Activated T-cell treated with anti-CD3 and anti-CD28 coated beads, Interleukin-2, amount 50 U/mL, for 24 hours (primary cell): ENCODE results near the gene CEP72.

Experiments
- DNase-seq: peaks from one replicate; pipeline ENCODE4 v3.0.0-alpha.2; 2020
- H3K27ac Mint-ChIP-seq: 2 replicates; pipeline ENCODE4 v1.8.0; 2020; ENCODE audit warnings: mild to moderate bottlenecking, mixed read lengths
- H3K27me3 Mint-ChIP-seq: 2 replicates; pipeline ENCODE4 v1.8.0; 2020; ENCODE audit warnings: mixed read lengths
- H3K36me3 Mint-ChIP-seq: 2 replicates; pipeline ENCODE4 v1.8.0; 2020; ENCODE audit warnings: low read depth, mixed read lengths
- H3K4me1 Mint-ChIP-seq: 2 replicates; pipeline ENCODE4 v1.8.0; 2020; ENCODE audit warnings: low read depth, mixed read lengths
- H3K4me3 Mint-ChIP-seq: 2 replicates; pipeline ENCODE4 v1.8.0; 2020; ENCODE audit warnings: mild to moderate bottlenecking, moderate library complexity, mixed read lengths
- H3K9me3 Mint-ChIP-seq: 2 replicates; pipeline ENCODE4 v1.8.0; 2020; ENCODE audit warnings: mixed read lengths

CEP72 gene

GRCh38 chr5:610011-610743, 2.0 kb upstream of the CEP72 start:
- H3K27ac Mint-ChIP-seq, result no peak overlapping the region
- H3K4me3 Mint-ChIP-seq, result no peak overlapping the region
- peaks cover 19% of the 10 kb centered on the region for H3K27me3 Mint-ChIP-seq
- peak; percentile 20 for DNase-seq
- H3K4me1 Mint-ChIP-seq, result peaks cover 41% of the 10 kb centered on the region
- H3K9me3 Mint-ChIP-seq, result no peaks in the 10 kb centered on the region
- H3K36me3 Mint-ChIP-seq, result peaks cover 16% of the 10 kb centered on the region

DNA sequence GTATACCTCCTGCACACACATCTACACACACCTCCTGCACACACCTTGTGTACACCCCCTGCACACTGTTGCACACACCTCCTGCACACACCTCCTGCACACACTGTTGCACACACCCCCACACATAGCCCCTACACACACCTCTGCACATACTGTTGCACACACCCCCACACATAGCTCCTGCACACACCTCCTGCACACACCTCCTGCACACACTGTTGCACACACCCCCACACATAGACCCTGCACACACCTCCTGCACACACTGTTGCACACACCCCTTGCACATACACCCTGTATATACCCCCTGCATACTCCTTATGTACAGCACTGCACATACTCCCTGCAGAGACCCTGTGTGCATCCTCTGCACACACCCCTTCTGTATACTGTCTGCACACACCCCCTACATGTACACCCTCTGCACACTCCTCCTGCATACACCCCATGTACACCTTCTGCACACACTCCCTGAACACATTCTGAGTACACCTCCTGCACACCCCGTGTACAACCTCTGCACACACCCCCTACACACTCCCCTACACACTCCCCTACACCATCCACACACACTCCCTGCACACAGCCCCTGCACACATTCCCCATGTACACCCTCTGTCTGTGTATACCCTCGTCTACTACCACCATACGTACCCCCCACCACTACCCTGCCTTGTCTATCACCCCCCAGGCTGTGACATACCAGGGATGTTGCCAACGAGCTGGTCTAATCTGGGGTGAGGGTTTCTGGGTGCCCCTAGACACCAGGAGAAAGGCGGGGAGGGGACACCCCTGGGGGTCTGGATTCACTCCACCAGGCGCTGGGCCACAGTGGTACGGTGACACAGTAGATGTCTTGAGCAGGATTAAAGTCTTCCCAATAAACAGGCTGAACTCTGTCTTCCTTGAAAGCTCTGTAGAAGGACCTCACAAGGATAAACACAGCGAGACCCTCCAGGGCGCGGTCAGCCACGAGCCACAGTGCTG, 1.1 kb upstream of the CEP72 start:
- H3K27me3 Mint-ChIP-seq, result peaks cover 15% of the 10 kb centered on the region
- H3K36me3 Mint-ChIP-seq, result peaks cover 25% of the 10 kb centered on the region
- peak overlapping the region; percentile 88 for H3K4me3 Mint-ChIP-seq
- DNase-seq, result peak; percentile 27
- H3K4me1 Mint-ChIP-seq, result peaks cover 46% of the 10 kb centered on the region
- no peaks in the 10 kb centered on the region for H3K9me3 Mint-ChIP-seq
- peak overlapping the region; percentile 59 for H3K27ac Mint-ChIP-seq

DNA sequence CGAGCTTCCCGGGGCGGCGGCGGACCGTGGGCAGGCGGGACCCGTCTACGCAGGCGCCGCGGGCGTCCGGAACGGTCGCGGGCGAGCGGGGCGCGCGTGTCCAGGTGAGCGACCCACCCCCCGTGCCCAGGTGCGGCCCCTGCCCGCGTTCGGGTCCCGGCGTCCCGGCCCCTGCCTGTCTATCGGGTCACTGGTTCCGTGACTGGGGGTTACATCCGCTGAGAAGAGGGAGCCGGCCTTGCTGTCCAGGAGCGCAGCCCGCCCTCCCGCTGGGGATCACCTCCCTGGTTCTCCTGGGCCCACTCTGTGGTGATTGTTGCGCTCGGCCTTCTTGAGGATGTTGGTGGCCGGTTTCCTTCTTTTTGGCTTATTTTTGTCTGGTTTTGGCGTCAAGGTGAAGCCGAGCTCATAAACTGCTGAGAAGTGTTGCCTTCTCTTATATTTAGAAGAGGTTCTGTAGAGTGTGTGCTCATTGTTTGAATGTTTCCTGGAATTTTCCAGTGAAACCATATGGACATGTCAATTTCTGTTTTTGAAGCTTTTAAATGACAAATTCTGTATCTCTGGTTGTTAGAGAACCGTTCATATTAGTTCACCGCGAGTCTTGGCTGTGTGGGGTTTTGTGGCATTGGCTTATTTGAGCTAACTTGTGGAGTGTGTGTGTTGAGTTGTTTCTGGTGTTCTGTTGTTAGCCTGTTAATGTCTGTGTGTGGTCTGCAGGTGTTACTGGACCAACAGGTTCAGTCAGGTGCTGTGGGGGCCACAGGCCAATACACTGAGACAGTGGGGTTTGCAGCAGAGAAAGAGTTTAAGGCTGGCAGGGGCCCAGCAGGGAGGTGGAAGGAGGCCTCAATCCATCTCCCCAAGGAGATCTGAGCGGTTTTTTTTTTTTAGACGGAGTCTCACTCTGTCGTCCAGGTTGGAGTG, 621 bp downstream of the CEP72 start:
- H3K9me3 Mint-ChIP-seq, result no peaks in the 10 kb centered on the region
- peaks cover 41% of the 10 kb centered on the region for H3K36me3 Mint-ChIP-seq
- H3K27me3 Mint-ChIP-seq, result peaks cover 6% of the 10 kb centered on the region
- H3K4me3 Mint-ChIP-seq, result peak overlapping the region; percentile 88
- H3K27ac Mint-ChIP-seq, result peak overlapping the region; percentile 91
- peaks cover 49% of the 10 kb centered on the region for H3K4me1 Mint-ChIP-seq
- peak; percentile 28 for DNase-seq

- H3K4me3 Mint-ChIP-seq, result no peak overlapping the region
- no peak overlapping the region for H3K27ac Mint-ChIP-seq
- peaks cover 77% of the 10 kb centered on the region for H3K36me3 Mint-ChIP-seq
- no peaks in the 10 kb centered on the region for H3K9me3 Mint-ChIP-seq
- no peaks in the 10 kb centered on the region for H3K27me3 Mint-ChIP-seq
- H3K4me1 Mint-ChIP-seq, result peaks cover 35% of the 10 kb centered on the region
- peak; percentile 14 for DNase-seq
Observed at GRCh38 chr5:616484-617039, 4.4 kb downstream of the CEP72 start.

GRCh38 chr5:617896-618295, 5.8 kb downstream of the CEP72 start:
- Mint-ChIP-seq H3K4me3 (no peak overlapping the region), H3K27ac (no peak overlapping the region), H3K36me3 (peaks cover 84% of the 10 kb centered on the region), H3K27me3 (no peaks in the 10 kb centered on the region), H3K4me1 (peaks cover 32% of the 10 kb centered on the region), H3K9me3 (no peaks in the 10 kb centered on the region)
- DNase-seq, result no peak

DNA sequence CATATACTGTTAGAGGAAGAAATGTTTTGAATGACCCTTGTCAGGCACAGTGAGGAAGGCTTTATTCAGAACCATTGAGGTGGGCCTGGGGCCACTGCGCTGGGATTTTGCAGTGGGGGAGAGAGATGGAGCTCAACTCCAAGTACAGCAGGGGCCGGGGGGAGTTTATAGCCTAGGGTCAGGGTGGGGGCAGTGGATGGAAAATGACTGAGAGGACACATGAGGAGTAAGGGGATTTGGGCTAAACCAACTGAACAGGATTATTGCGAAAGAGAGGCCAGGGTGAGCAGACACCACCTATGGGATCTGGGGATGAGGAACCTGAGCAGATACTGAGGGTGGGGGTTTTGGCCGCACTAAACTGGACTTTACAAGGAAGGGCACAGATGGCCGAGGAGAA, 6.3 kb downstream of the CEP72 start:
- Mint-ChIP-seq H3K36me3 (peaks cover 83% of the 10 kb centered on the region), H3K9me3 (no peaks in the 10 kb centered on the region), H3K4me3 (no peak overlapping the region), H3K4me1 (peaks cover 28% of the 10 kb centered on the region), H3K27me3 (no peaks in the 10 kb centered on the region), H3K27ac (no peak overlapping the region)
- no peak for DNase-seq

GRCh38 chr5:619444-619843, 7.3 kb downstream of the CEP72 start:
- Mint-ChIP-seq H3K36me3 (peaks cover 88% of the 10 kb centered on the region), H3K4me1 (peaks cover 18% of the 10 kb centered on the region), H3K4me3 (no peak overlapping the region), H3K27ac (no peak overlapping the region), H3K9me3 (no peaks in the 10 kb centered on the region), H3K27me3 (no peaks in the 10 kb centered on the region)
- no peak for DNase-seq

- H3K27ac Mint-ChIP-seq, result peak overlapping the region; percentile 28
- no peaks in the 10 kb centered on the region for H3K27me3 Mint-ChIP-seq
- no peaks in the 10 kb centered on the region for H3K9me3 Mint-ChIP-seq
- H3K36me3 Mint-ChIP-seq, result peaks cover 90% of the 10 kb centered on the region
- peak; percentile 8 for DNase-seq
- no peak overlapping the region for H3K4me3 Mint-ChIP-seq
- H3K4me1 Mint-ChIP-seq, result peaks cover 13% of the 10 kb centered on the region
Observed at GRCh38 chr5:620152-620551, 8.0 kb downstream of the CEP72 start.

DNA sequence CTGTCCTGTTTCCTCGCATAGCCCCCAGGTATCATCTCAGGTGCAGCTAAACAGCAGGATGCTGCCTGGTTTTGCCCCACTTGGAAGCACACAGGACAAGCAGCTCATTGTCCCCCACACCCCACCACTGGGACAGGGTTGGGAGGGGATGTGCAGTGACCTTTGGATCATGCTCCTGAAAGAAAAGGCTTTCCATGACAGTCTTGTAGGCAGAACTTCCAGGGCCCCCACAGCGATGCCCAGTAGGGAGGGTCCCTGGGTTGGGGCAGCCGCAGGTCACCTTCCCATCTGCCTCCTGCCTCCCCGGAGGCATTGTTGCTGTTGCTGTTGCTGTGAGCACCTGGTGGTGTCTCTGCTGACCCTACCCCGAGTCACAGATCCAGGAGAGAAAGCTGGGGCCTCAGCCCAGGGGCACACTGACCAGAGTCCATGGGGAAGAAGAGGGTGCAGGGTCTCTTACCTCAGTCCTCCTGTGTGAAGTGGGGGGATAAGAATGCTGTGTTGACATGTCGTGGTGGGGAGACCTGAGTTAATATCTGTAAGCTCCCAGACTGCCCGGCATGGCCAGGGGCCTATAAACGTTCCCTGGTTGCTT, 8.5 kb downstream of the CEP72 start:
- Mint-ChIP-seq H3K9me3 (no peaks in the 10 kb centered on the region), H3K4me3 (no peak overlapping the region), H3K27ac (peak overlapping the region; percentile 28), H3K27me3 (no peaks in the 10 kb centered on the region), H3K4me1 (peaks cover 8% of the 10 kb centered on the region), H3K36me3 (peaks cover 91% of the 10 kb centered on the region)
- DNase-seq, result peak; percentile 17

GRCh38 chr5:621341-621761, 9.2 kb downstream of the CEP72 start:
- peak; percentile 13 for DNase-seq
- H3K36me3 Mint-ChIP-seq, result peaks cover 91% of the 10 kb centered on the region
- peaks cover 6% of the 10 kb centered on the region for H3K4me1 Mint-ChIP-seq
- H3K27me3 Mint-ChIP-seq, result no peaks in the 10 kb centered on the region
- H3K9me3 Mint-ChIP-seq, result no peaks in the 10 kb centered on the region
- H3K4me3 Mint-ChIP-seq, result no peak overlapping the region
- H3K27ac Mint-ChIP-seq, result no peak overlapping the region

- DNase-seq, result no peak
- Mint-ChIP-seq H3K27me3 (no peaks in the 10 kb centered on the region), H3K9me3 (no peaks in the 10 kb centered on the region), H3K36me3 (peaks cover 92% of the 10 kb centered on the region), H3K27ac (no peak overlapping the region), H3K4me1 (no peaks in the 10 kb centered on the region), H3K4me3 (no peak overlapping the region)
Observed at GRCh38 chr5:622359-622758, 10.2 kb downstream of the CEP72 start.

- Mint-ChIP-seq H3K9me3 (no peaks in the 10 kb centered on the region), H3K36me3 (peaks cover 92% of the 10 kb centered on the region), H3K4me3 (no peak overlapping the region), H3K27ac (no peak overlapping the region), H3K27me3 (no peaks in the 10 kb centered on the region), H3K4me1 (no peaks in the 10 kb centered on the region)
- no peak for DNase-seq
Observed at GRCh38 chr5:622946-623522, 10.9 kb downstream of the CEP72 start.

GRCh38 chr5:623531-623930, 11.4 kb downstream of the CEP72 start:
- Mint-ChIP-seq H3K4me1 (no peaks in the 10 kb centered on the region), H3K27me3 (no peaks in the 10 kb centered on the region), H3K36me3 (peaks cover 91% of the 10 kb centered on the region), H3K9me3 (no peaks in the 10 kb centered on the region), H3K4me3 (no peak overlapping the region), H3K27ac (no peak overlapping the region)
- no peak for DNase-seq
